ENCODE data around the gene CHKA. TPM values are rescaled to one million over a fixed set of nuclear protein-coding genes. Genes with fewer than 3 reads are reported as not detected.

The CHKA gene
- 100 to 1,000 TPM in 4 of 5 donors, 10 to 100 TPM in 1; 85.9 to 227 (median 147) TPM for total RNA-seq
- polyA plus RNA-seq = 10 to 100 TPM; 20.9 to 47.2 (median 36.7) TPM
- long read RNA-seq, donor 1, partial matches to known transcripts = 0 of 1 reads
- long read RNA-seq, donor 1, other reads (novel, unspliced or antisense) = 0 of 1 reads
- long read RNA-seq, donor 2, partial matches to known transcripts = 0 of 4 reads
- long read RNA-seq, donor 2, other reads (novel, unspliced or antisense) = 0 of 4 reads
- long read RNA-seq, donor 3, partial matches to known transcripts = 0 of 2 reads
- long read RNA-seq, donor 3, other reads (novel, unspliced or antisense) = 0 of 2 reads
- long read RNA-seq, donor 4 = 0 reads
- long read RNA-seq, donor 5 = 0 reads
- long read RNA-seq, donor 6, transcript CHKA-201 (12 exons, 2,530 nt) = major isoform, 5 of 8 reads
- long read RNA-seq, donor 6, partial matches to known transcripts = 0 of 8 reads
- long read RNA-seq, donor 6, other reads (novel, unspliced or antisense) = 0 of 8 reads
- long read RNA-seq, donor 7 = 0 reads
- long read RNA-seq, donor 8, transcript CHKA-201 (12 exons, 2,530 nt) = major isoform, 5 of 11 reads
- long read RNA-seq, donor 8, partial matches to known transcripts = 6 of 11 reads
- long read RNA-seq, donor 8, other reads (novel, unspliced or antisense) = 0 of 11 reads
- long read RNA-seq, donor 9, partial matches to known transcripts = 0 of 2 reads
- long read RNA-seq, donor 9, other reads (novel, unspliced or antisense) = 0 of 2 reads
- long read RNA-seq, donor 10, partial matches to known transcripts = 0 of 4 reads
- long read RNA-seq, donor 10, other reads (novel, unspliced or antisense) = 0 of 4 reads

GRCh38 chr11:68121067-68121899, at the start of gene CHKA:
CHKA (minus strand) TSS chr11:68121388; CDS start chr11:68121177, 211 bp downstream.
- H3K27ac ChIP-seq = peak within 1 kb of the TSS; percentile 97 to 100 (median 99)
- TF ChIP-seq CTCF (IDR thresholded peaks at IDR 0.05) (no peak), POLR2AphosphoS5 (IDR thresholded peaks at IDR 0.05) (peak; percentile 52 to 91 (median 68)), POLR2A (IDR thresholded peaks at IDR 0.05) (peak in 1 of 4 donors; percentile 16), EP300 (IDR thresholded peaks at IDR 0.05) (no peak)
- H3K9me3 ChIP-seq = no peaks in the 10 kb centered on the region
- peak within 1 kb of the TSS; percentile 57 to 87 (median 72) for H3K4me3 ChIP-seq
- 0 to 1% (median 0%) methylated on average over 9 to 107 of the region's 107 CpGs for WGBS, 5 donors
- H3K36me3 ChIP-seq = peaks cover 0 to 2% (median 0%) of the 10 kb centered on the region in 4 donors
- peaks cover 35 to 68% (median 58%) of the 10 kb centered on the region in 4 donors for H3K4me1 ChIP-seq
- H3K27me3 ChIP-seq = no peaks in the 10 kb centered on the region
- DNase-seq = peak; percentile 96 to 99
- intact Hi-C loops (cut with DNase I; ENCODE audit: low total_unique reads) = no loop called here

GRCh38 chr11:68169442-68169841, 48.3 kb upstream of the CHKA start:
- DNase-seq = no peak
- no peak overlapping the region for H3K4me3 ChIP-seq
- H3K27ac ChIP-seq = no peak overlapping the region
- no peak for TF ChIP-seq POLR2A (IDR thresholded peaks at IDR 0.05)
- TF ChIP-seq POLR2AphosphoS5 (IDR thresholded peaks at IDR 0.05) = no peak
- TF ChIP-seq EP300 (IDR thresholded peaks at IDR 0.05) = no peak
- peaks cover 5 to 38% (median 18%) of the 10 kb centered on the region in 4 donors for H3K4me1 ChIP-seq
- H3K36me3 ChIP-seq = peaks cover 54 to 100% (median 98%) of the 10 kb centered on the region in 4 donors
- H3K9me3 ChIP-seq = no peaks in the 10 kb centered on the region
- no peaks in the 10 kb centered on the region for H3K27me3 ChIP-seq
- intact Hi-C loops (cut with DNase I; ENCODE audit: low total_unique reads) = no loop called here

- no peak overlapping the region for H3K4me3 ChIP-seq
- no peaks in the 10 kb centered on the region for H3K27me3 ChIP-seq
- H3K27ac ChIP-seq = no peak overlapping the region
- no peak for TF ChIP-seq CTCF (IDR thresholded peaks at IDR 0.05)
- no peak for DNase-seq
- no peaks in the 10 kb centered on the region for H3K9me3 ChIP-seq
- intact Hi-C loops (cut with DNase I; ENCODE audit: low total_unique reads) = no loop called here
- 90 to 97% (median 92%) methylated on average over 5 of the region's 5 CpGs for WGBS, 5 donors
- H3K36me3 ChIP-seq = peaks cover 48 to 100% (median 98%) of the 10 kb centered on the region in 4 donors
- H3K4me1 ChIP-seq = peaks cover 5 to 42% (median 19%) of the 10 kb centered on the region in 4 donors
Measured at GRCh38 chr11:68168694-68169093, 47.5 kb upstream of the CHKA start.

- no peak for TF ChIP-seq POLR2AphosphoS5 (IDR thresholded peaks at IDR 0.05)
- TF ChIP-seq POLR2A (IDR thresholded peaks at IDR 0.05) = no peak
- no peak for TF ChIP-seq EP300 (IDR thresholded peaks at IDR 0.05)
- TF ChIP-seq CTCF (IDR thresholded peaks at IDR 0.05) = no peak
- WGBS, 5 donors = 49 to 70% (median 60%) methylated on average over 6 of the region's 6 CpGs
Measured at GRCh38 chr11:68167474-68167873, 46.3 kb upstream of the CHKA start.

More at GRCh38 chr11:68167474-68167873, 46.3 kb upstream of the CHKA start:
- H3K4me3 ChIP-seq = peak overlapping the region in 1 of 4 donors; percentile 4
- H3K36me3 ChIP-seq = peaks cover 37 to 98% (median 97%) of the 10 kb centered on the region in 4 donors
- no peaks in the 10 kb centered on the region for H3K27me3 ChIP-seq
- peak overlapping the region in 3 of 5 donors; percentile 21 to 45 (median 24) for H3K27ac ChIP-seq
- peaks cover 5 to 42% (median 19%) of the 10 kb centered on the region in 4 donors for H3K4me1 ChIP-seq
- DNase-seq = no peak
- intact Hi-C loops (cut with DNase I; ENCODE audit: low total_unique reads) = no loop called here
- H3K9me3 ChIP-seq = no peaks in the 10 kb centered on the region

Data from stomach (tissue), 19 donors.